ENCODE measurements around the gene PGP.

- TF ChIP-seq CTCF (optimal IDR thresholded peaks at IDR 0.05 in 1 of 3, IDR thresholded peaks at IDR 0.05 in 1 of 3, conservative IDR thresholded peaks at IDR 0.05 in 1 of 3; ENCODE audit: extremely low read depth in 1 of 3, insufficient read depth in 2 of 3, low read length in 3 of 3) (no peak), EZH2 (IDR thresholded peaks at IDR 0.05; ENCODE audit: low read length) (no peak)
These were observed 52.7 kb downstream of the PGP start for GRCh38 chr16:2161911-2162310.
